ENCODE measurements around the gene PTPRG.

Gene PTPRG

DNA sequence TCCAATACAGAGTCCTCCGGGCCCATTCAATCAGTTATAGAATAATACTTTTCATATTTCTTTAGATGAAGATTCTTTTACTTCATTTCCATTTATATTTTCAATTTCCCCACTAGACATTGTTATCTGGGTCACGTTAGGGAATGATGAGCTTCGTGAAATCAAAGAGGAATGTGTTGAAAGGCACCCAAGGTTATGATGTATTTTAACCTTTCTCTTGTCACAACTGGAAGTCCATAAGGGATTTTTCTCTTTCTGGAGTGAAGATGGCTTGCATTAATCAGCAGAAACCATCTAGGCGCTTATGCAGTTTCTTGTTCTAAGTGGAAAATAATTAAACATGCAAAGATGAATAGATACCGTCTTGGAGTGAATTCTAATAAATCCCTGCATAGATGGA, 631.5 kb downstream of the PTPRG start:
- no peak overlapping the region for H3K4me3 ChIP-seq (ENCODE audit: low read length)
- no peak for TF ChIP-seq EZH2phosphoT487 (IDR thresholded peaks at IDR 0.05; ENCODE audit: low read depth)
- TF ChIP-seq, protein P1, sequence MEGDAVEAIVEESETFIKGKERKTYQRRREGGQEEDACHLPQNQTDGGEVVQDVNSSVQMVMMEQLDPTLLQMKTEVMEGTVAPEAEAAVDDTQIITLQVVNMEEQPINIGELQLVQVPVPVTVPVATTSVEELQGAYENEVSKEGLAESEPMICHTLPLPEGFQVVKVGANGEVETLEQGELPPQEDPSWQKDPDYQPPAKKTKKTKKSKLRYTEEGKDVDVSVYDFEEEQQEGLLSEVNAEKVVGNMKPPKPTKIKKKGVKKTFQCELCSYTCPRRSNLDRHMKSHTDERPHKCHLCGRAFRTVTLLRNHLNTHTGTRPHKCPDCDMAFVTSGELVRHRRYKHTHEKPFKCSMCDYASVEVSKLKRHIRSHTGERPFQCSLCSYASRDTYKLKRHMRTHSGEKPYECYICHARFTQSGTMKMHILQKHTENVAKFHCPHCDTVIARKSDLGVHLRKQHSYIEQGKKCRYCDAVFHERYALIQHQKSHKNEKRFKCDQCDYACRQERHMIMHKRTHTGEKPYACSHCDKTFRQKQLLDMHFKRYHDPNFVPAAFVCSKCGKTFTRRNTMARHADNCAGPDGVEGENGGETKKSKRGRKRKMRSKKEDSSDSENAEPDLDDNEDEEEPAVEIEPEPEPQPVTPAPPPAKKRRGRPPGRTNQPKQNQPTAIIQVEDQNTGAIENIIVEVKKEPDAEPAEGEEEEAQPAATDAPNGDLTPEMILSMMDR (IDR thresholded peaks at IDR 0.05; ENCODE audit: low read depth, low read length): no peak
- H3K79me2 ChIP-seq (ENCODE audit: low read length): no peaks in the 10 kb centered on the region
- H3K36me3 ChIP-seq (replicated peaks; ENCODE audit: low read depth, low read length): no peaks in the 10 kb centered on the region
- H3K27ac ChIP-seq (ENCODE audit: low read length): no peak overlapping the region
- H3K4me1 ChIP-seq (ENCODE audit: low read length): peaks cover 8% of the 10 kb centered on the region
- no peak overlapping the region for H3K4me2 ChIP-seq (ENCODE audit: low read length)
- no peaks in the 10 kb centered on the region for H3K27me3 ChIP-seq (ENCODE audit: low read depth, low read length)
- no peaks in the 10 kb centered on the region for H4K20me1 ChIP-seq (ENCODE audit: insufficient read depth, low read length)
- no peak overlapping the region for H2AFZ ChIP-seq (ENCODE audit: low read depth, low read length)
- H3K9ac ChIP-seq (ENCODE audit: low read length): no peak overlapping the region
- H3K9me3 ChIP-seq (ENCODE audit: insufficient read depth, low read length): no peaks in the 10 kb centered on the region

GRCh38 chr3:62193586-62194345, 632.4 kb downstream of the PTPRG start:
- Histone ChIP-seq H3K4me3 (ENCODE audit: low read length) (no peak overlapping the region), H3K9ac (ENCODE audit: low read length) (no peak overlapping the region), H3K27me3 (ENCODE audit: low read depth, low read length) (no peaks in the 10 kb centered on the region), H3K4me1 (ENCODE audit: low read length) (peaks cover 4% of the 10 kb centered on the region), H3K79me2 (ENCODE audit: low read length) (no peaks in the 10 kb centered on the region), H3K27ac (ENCODE audit: low read length) (no peak overlapping the region), H3K36me3 (replicated peaks; ENCODE audit: low read depth, low read length) (no peaks in the 10 kb centered on the region), H3K4me2 (ENCODE audit: low read length) (no peak overlapping the region), H2AFZ (ENCODE audit: low read depth, low read length) (no peak overlapping the region), H4K20me1 (ENCODE audit: insufficient read depth, low read length) (no peaks in the 10 kb centered on the region), H3K9me3 (ENCODE audit: insufficient read depth, low read length) (no peaks in the 10 kb centered on the region)
- TF ChIP-seq, protein P1 (IDR thresholded peaks at IDR 0.05; ENCODE audit: low read depth, low read length): no peak
- no peak for TF ChIP-seq EZH2phosphoT487 (IDR thresholded peaks at IDR 0.05; ENCODE audit: low read depth)

GRCh38 chr3:62197350-62198012, 636.1 kb downstream of the PTPRG start:
- Histone ChIP-seq H3K4me3 (ENCODE audit: low read length) (no peak overlapping the region), H3K27ac (ENCODE audit: low read length) (no peak overlapping the region), H3K9ac (ENCODE audit: low read length) (no peak overlapping the region), H3K27me3 (ENCODE audit: low read depth, low read length) (no peaks in the 10 kb centered on the region), H3K4me1 (ENCODE audit: low read length) (no peaks in the 10 kb centered on the region; the same call in 1 of the 2 replicates), H2AFZ (ENCODE audit: low read depth, low read length) (no peak overlapping the region), H4K20me1 (ENCODE audit: insufficient read depth, low read length) (no peaks in the 10 kb centered on the region), H3K36me3 (replicated peaks; ENCODE audit: low read depth, low read length) (no peaks in the 10 kb centered on the region), H3K9me3 (ENCODE audit: insufficient read depth, low read length) (no peaks in the 10 kb centered on the region), H3K4me2 (ENCODE audit: low read length) (no peak overlapping the region), H3K79me2 (ENCODE audit: low read length) (no peaks in the 10 kb centered on the region)
- TF ChIP-seq, protein P1 (IDR thresholded peaks at IDR 0.05; ENCODE audit: low read depth, low read length): no peak
- TF ChIP-seq EZH2phosphoT487 (IDR thresholded peaks at IDR 0.05; ENCODE audit: low read depth): no peak

DNA sequence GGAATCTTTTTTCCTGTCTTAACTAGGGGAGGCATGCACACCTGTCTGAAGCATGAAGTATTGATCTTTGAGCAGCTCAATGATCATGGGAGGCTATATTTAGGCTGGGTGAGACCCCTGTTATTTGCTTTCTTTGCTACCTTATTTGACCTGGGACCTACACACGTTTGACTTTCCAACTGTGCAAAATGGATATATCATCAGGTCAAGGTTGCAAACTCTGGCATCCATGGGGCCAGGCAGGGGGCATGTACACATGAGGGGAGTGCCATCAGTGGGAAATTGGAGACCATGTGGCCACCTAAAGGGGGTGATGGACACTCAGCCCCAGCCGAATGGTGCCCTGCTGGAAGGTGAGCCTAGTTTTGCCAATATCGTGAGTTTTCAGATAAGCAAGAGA, 637.8 kb downstream of the PTPRG start:
- H3K36me3 ChIP-seq (replicated peaks; ENCODE audit: low read depth, low read length): no peaks in the 10 kb centered on the region
- no peaks in the 10 kb centered on the region for H3K27me3 ChIP-seq (ENCODE audit: low read depth, low read length)
- no peak overlapping the region for H3K27ac ChIP-seq (ENCODE audit: low read length)

More for the DNA sequence above, 637.8 kb downstream of the PTPRG start:
- Histone ChIP-seq H3K9me3 (ENCODE audit: insufficient read depth, low read length) (no peaks in the 10 kb centered on the region), H2AFZ (ENCODE audit: low read depth, low read length) (no peak overlapping the region), H3K79me2 (ENCODE audit: low read length) (no peaks in the 10 kb centered on the region), H3K4me1 (ENCODE audit: low read length) (no peaks in the 10 kb centered on the region), H3K4me2 (ENCODE audit: low read length) (no peak overlapping the region), H3K9ac (ENCODE audit: low read length) (no peak overlapping the region), H4K20me1 (ENCODE audit: insufficient read depth, low read length) (no peaks in the 10 kb centered on the region), H3K4me3 (ENCODE audit: low read length) (no peak overlapping the region)
- TF ChIP-seq, protein P1 (IDR thresholded peaks at IDR 0.05; ENCODE audit: low read depth, low read length): no peak
- TF ChIP-seq EZH2phosphoT487 (IDR thresholded peaks at IDR 0.05; ENCODE audit: low read depth): no peak

All from OCI-LY3 (cell line).